ENCODE data around the gene GRIN3A.

The GRIN3A gene

GRCh38 chr9:101569741-101570501, 168.5 kb downstream of the GRIN3A start:
- Histone ChIP-seq H3K27me3 (ENCODE audit: insufficient read depth, low read length, poor library complexity, severe bottlenecking) (no peaks in the 10 kb centered on the region), H4K20me1 (ENCODE audit: insufficient read depth, low read length, poor library complexity, severe bottlenecking) (no peaks in the 10 kb centered on the region), H3K4me2 (ENCODE audit: low read depth, low read length, poor library complexity, severe bottlenecking) (no peak overlapping the region), H3K9me3 (ENCODE audit: insufficient read depth, low read depth, low read length) (no peaks in the 10 kb centered on the region), H3K36me3 (ENCODE audit: insufficient read depth, low read length) (peaks cover 14% of the 10 kb centered on the region; the same call in 1 of the 2 replicates), H3K4me1 (ENCODE audit: insufficient read depth, low read length, poor library complexity, severe bottlenecking) (no peaks in the 10 kb centered on the region), H3K9ac (ENCODE audit: low read depth, low read length, poor library complexity, severe bottlenecking) (no peak overlapping the region), H3K9me2 (replicated peaks; ENCODE audit: low read depth, low read length) (no peaks in the 10 kb centered on the region), H3K4me3 (ENCODE audit: low read length, poor library complexity, severe bottlenecking) (no peak overlapping the region), H3F3A (ENCODE audit: low read depth) (no peaks in the 10 kb centered on the region), H2AFZ (ENCODE audit: low read length) (no peak overlapping the region), H3K79me2 (ENCODE audit: insufficient read depth, low read length) (no peaks in the 10 kb centered on the region)
- TF ChIP-seq EZH2phosphoT487 (IDR thresholded peaks at IDR 0.05; ENCODE audit: borderline replicate concordance): no peak
- no peak for TF ChIP-seq CTCF (conservative IDR thresholded peaks at IDR 0.05; ENCODE audit: low read length)

GRCh38 chr9:101567725-101568350, 170.6 kb downstream of the GRIN3A start:
- no peaks in the 10 kb centered on the region for H3K27me3 ChIP-seq (ENCODE audit: insufficient read depth, low read length, poor library complexity, severe bottlenecking)
- no peaks in the 10 kb centered on the region for H3K4me1 ChIP-seq (ENCODE audit: insufficient read depth, low read length, poor library complexity, severe bottlenecking)
- H3K4me2 ChIP-seq (ENCODE audit: low read depth, low read length, poor library complexity, severe bottlenecking): no peak overlapping the region
- H3K36me3 ChIP-seq (ENCODE audit: insufficient read depth, low read length): peaks cover 30% of the 10 kb centered on the region; the same call in 1 of the 2 replicates
- no peaks in the 10 kb centered on the region for H3K9me3 ChIP-seq (ENCODE audit: insufficient read depth, low read depth, low read length)
- H3K9me2 ChIP-seq (replicated peaks; ENCODE audit: low read depth, low read length): no peaks in the 10 kb centered on the region
- no peaks in the 10 kb centered on the region for H3F3A ChIP-seq (ENCODE audit: low read depth)
- H3K79me2 ChIP-seq (ENCODE audit: insufficient read depth, low read length): no peaks in the 10 kb centered on the region
- H4K20me1 ChIP-seq (ENCODE audit: insufficient read depth, low read length, poor library complexity, severe bottlenecking): no peaks in the 10 kb centered on the region
- H3K9ac ChIP-seq (ENCODE audit: low read depth, low read length, poor library complexity, severe bottlenecking): no peak overlapping the region
- no peak overlapping the region for H2AFZ ChIP-seq (ENCODE audit: low read length)
- TF ChIP-seq CTCF (conservative IDR thresholded peaks at IDR 0.05; ENCODE audit: low read length) (no peak), EZH2phosphoT487 (IDR thresholded peaks at IDR 0.05; ENCODE audit: borderline replicate concordance) (no peak)
- H3K4me3 ChIP-seq (ENCODE audit: low read length, poor library complexity, severe bottlenecking): no peak overlapping the region

GRCh38 chr9:101566904-101567724, 171.3 kb downstream of the GRIN3A start:
- peak; percentile 63 for TF ChIP-seq CTCF (conservative IDR thresholded peaks at IDR 0.05; ENCODE audit: low read length)
- TF ChIP-seq EZH2phosphoT487 (IDR thresholded peaks at IDR 0.05; ENCODE audit: borderline replicate concordance): no peak
- Histone ChIP-seq H3K4me3 (ENCODE audit: low read length, poor library complexity, severe bottlenecking) (no peak overlapping the region), H3K79me2 (ENCODE audit: insufficient read depth, low read length) (no peaks in the 10 kb centered on the region), H3F3A (ENCODE audit: low read depth) (no peaks in the 10 kb centered on the region), H3K4me2 (ENCODE audit: low read depth, low read length, poor library complexity, severe bottlenecking) (no peak overlapping the region), H3K9me3 (ENCODE audit: insufficient read depth, low read depth, low read length) (no peaks in the 10 kb centered on the region), H3K9ac (ENCODE audit: low read depth, low read length, poor library complexity, severe bottlenecking) (no peak overlapping the region), H3K27me3 (ENCODE audit: insufficient read depth, low read length, poor library complexity, severe bottlenecking) (no peaks in the 10 kb centered on the region), H4K20me1 (ENCODE audit: insufficient read depth, low read length, poor library complexity, severe bottlenecking) (no peaks in the 10 kb centered on the region), H3K9me2 (replicated peaks; ENCODE audit: low read depth, low read length) (no peaks in the 10 kb centered on the region), H3K4me1 (ENCODE audit: insufficient read depth, low read length, poor library complexity, severe bottlenecking) (no peaks in the 10 kb centered on the region), H2AFZ (ENCODE audit: low read length) (no peak overlapping the region), H3K36me3 (ENCODE audit: insufficient read depth, low read length) (peaks cover 37% of the 10 kb centered on the region; the same call in 1 of the 2 replicates)

Data from Loucy (cell line).